Transverse colon (tissue), 4 donors: ENCODE measurements around the gene PSORS1C2. TPM values are rescaled to one million over a fixed set of nuclear protein-coding genes. Genes with fewer than 3 reads are reported as not detected.

ENCODE experiments used
- DNase-seq: peaks from one replicate; pipeline ENCODE4 v3.0.0-alpha.2; 2019
- H3K27ac ChIP-seq, 4 donors: fragments of 200-600 bp; sonication (generic); 2 replicates each; pipeline ENCODE4 v1.5.1; 2016 to 2018; ENCODE audit warnings: inconsistent platforms in 4 of 4
- H3K27me3 ChIP-seq: fragments of 200-600 bp; sonication (generic); 2 replicates; pipeline ENCODE4 v1.5.1; 2017; ENCODE audit warnings: inconsistent platforms
- H3K36me3 ChIP-seq, 4 donors: fragments of 200-600 bp; sonication (generic); 2 replicates each; pipeline ENCODE4 v1.5.1; 2017 to 2019; ENCODE audit warnings: inconsistent platforms in 4 of 4
- H3K4me1 ChIP-seq, 4 donors: fragments of 200-600 bp; sonication (generic); 2 replicates each; pipeline ENCODE4 v1.5.1; 2017 to 2020; ENCODE audit warnings: inconsistent platforms in 4 of 4
- H3K4me3 ChIP-seq, 4 donors: fragments of 200-600 bp; sonication (generic); 1 replicate in 1 of 4; 2 replicates in 3 of 4; pipeline versions ENCODE4 v1.5.1 to v1.6.1; 2017 to 2019; ENCODE audit warnings: inconsistent platforms in 4 of 4
- H3K9me3 ChIP-seq, 2 donors: fragments of 200-600 bp; sonication (generic); 2 replicates each; pipeline ENCODE4 v1.5.1; 2017 to 2019; ENCODE audit warnings: inconsistent platforms in 2 of 2
- CTCF ChIP-seq, 5 experiments: fragments of 200-600 bp in 3 of 5; fragments of 450-650 bp in 2 of 5; sonication (generic) in 3 of 5; IDR thresholded peaks; 1 replicate in 2 of 5; 2 replicates in 3 of 5; pipeline ENCODE4 v1.5.1; 2016 to 2017; ENCODE audit warnings: antibody characterized with exemption in 5 of 5, inconsistent platforms in 3 of 5, mild to moderate bottlenecking in 2 of 5, moderate library complexity in 1 of 5
- EP300 ChIP-seq: sonication (generic); formaldehyde crosslinking; IDR thresholded peaks from one replicate; pipeline ENCODE4 v1.6.1; 2017; ENCODE audit warnings: antibody characterized with exemption, low read depth
- POLR2A ChIP-seq: fragments of 450-650 bp; IDR thresholded peaks from one replicate; pipeline ENCODE4 v1.6.1; 2016; ENCODE audit warnings: antibody characterized with exemption, mild to moderate bottlenecking, moderate library complexity
- POLR2AphosphoS5 ChIP-seq, 3 donors: sonication (generic); formaldehyde crosslinking; IDR thresholded peaks; one replicate each; pipeline ENCODE4 v1.6.1; 2016; ENCODE audit warnings: antibody characterized with exemption in 3 of 3
- WGBS, 2 donors: methylation state at CpG; one replicate each; pipeline ENCODE4 v1.1.5; 2018; ENCODE audit warnings: low coverage in 1 of 2; 5-methylcytosine and 5-hydroxymethylcytosine counted together
- in situ Hi-C, 4 donors: fragments of 200-750 bp; cut with MboI; loops; one replicate each; pipeline versions ENCODE4 v1.15.0 to v1.15.1; 2017; ENCODE audit warnings: low sequenced_read_pairs in 3 of 4, low pct_ligation_motif_present in 1 of 4, low pct_unique_long_range_greater_than_20kb in 1 of 4
- intact Hi-C: fragments of 100-400 bp; cut with DNase I; formaldehyde crosslinking; loops from one replicate; pipeline ENCODE4 v1.15.1; 2023; ENCODE audit warnings: low total_unique reads
- total RNA-seq, 4 donors: library from RNA; depleted of rRNA; stranded (reverse); fragments of >200 nt; gene quantifications; one replicate each; pipeline ENCODE4 v1.1.0, GENCODE V29; 2016

PSORS1C2 gene
- total RNA-seq, 4 donors from 2014 or later = not detected

GRCh38 chr6:31114541-31114878 lies 24.4 kb downstream of the PSORS1C2 start, which contains the start of gene PSORS1C1:
PSORS1C1 (plus strand) TSS chr6:31114800; CDS start chr6:31129633, 14,833 bp downstream.
- peak within 1 kb of the TSS in 2 of 4 donors; percentile 12 to 43 for H3K4me3 ChIP-seq
- intact Hi-C loops (no loop called here), in situ Hi-C loops (no loop called here)
- H3K27me3 ChIP-seq = no peaks in the 10 kb centered on the region
- peak; percentile 43 for TF ChIP-seq POLR2A
- TF ChIP-seq CTCF (IDR thresholded peaks at IDR 0.05) = no peak
- TF ChIP-seq EP300 = no peak
- peak in 2 of 3 donors; percentile 54 to 74 for TF ChIP-seq POLR2AphosphoS5 (IDR thresholded peaks at IDR 0.05)
- no peaks in the 10 kb centered on the region for H3K9me3 ChIP-seq
- peak; percentile 88 for DNase-seq
- H3K27ac ChIP-seq = peak within 1 kb of the TSS; percentile 60 to 79 (median 76)
- H3K36me3 ChIP-seq = no peaks in the 10 kb centered on the region
- peaks cover 12 to 21% (median 17%) of the 10 kb centered on the region in 4 donors for H3K4me1 ChIP-seq
- WGBS, 2 donors = 5% methylated on average over 3 of the region's 3 CpGs; no CpG with 5 or more reads in 1 of the 2 donors

GRCh38 chr6:31113861-31114540 lies 24.9 kb downstream of the PSORS1C2 start:
- TF ChIP-seq CTCF (IDR thresholded peaks at IDR 0.05) (no peak), POLR2A (no peak)
- no peak overlapping the region for H3K4me3 ChIP-seq

GRCh38 chr6:31112478-31112877 lies 26.4 kb downstream of the PSORS1C2 start, which contains the start of gene C6orf15:
C6orf15 (minus strand) TSS chr6:31112575; CDS start chr6:31112555, 20 bp downstream.
- H3K9me3 ChIP-seq = no peaks in the 10 kb centered on the region
- H3K27ac ChIP-seq = no peak within 1 kb of the TSS
- WGBS, 2 donors = 89% methylated on average over 5 of the region's 5 CpGs; no CpG with 5 or more reads in 1 of the 2 donors
- H3K36me3 ChIP-seq = no peaks in the 10 kb centered on the region
- intact Hi-C loops (no loop called here), in situ Hi-C loops (no loop called here)
- TF ChIP-seq POLR2AphosphoS5 (IDR thresholded peaks at IDR 0.05) = no peak
- TF ChIP-seq CTCF (IDR thresholded peaks at IDR 0.05) = no peak
- no peak for TF ChIP-seq EP300
- TF ChIP-seq POLR2A = no peak
- H3K4me1 ChIP-seq = peaks cover 12 to 21% (median 17%) of the 10 kb centered on the region in 4 donors
- DNase-seq = no peak
- H3K4me3 ChIP-seq = no peak within 1 kb of the TSS
- H3K27me3 ChIP-seq = no peaks in the 10 kb centered on the region

More at GRCh38 chr6:31113861-31114540, 24.9 kb downstream of the PSORS1C2 start:
- Histone ChIP-seq H3K4me1 (peaks cover 12 to 21% (median 17%) of the 10 kb centered on the region in 4 donors), H3K36me3 (no peaks in the 10 kb centered on the region), H3K27me3 (no peaks in the 10 kb centered on the region), H3K9me3 (no peaks in the 10 kb centered on the region), H3K27ac (peak overlapping the region; percentile 60 to 79 (median 76))
- intact Hi-C loops (no loop called here), in situ Hi-C loops (no loop called here)
- DNase-seq = no peak
- WGBS, 2 donors = 81% methylated on average over 7 of the region's 7 CpGs; no CpG with 5 or more reads in 1 of the 2 donors

GRCh38 chr6:31111712-31112111 lies 27.2 kb downstream of the PSORS1C2 start:
- no peak for DNase-seq
- in situ Hi-C loops = no loop called here
- intact Hi-C loops = no loop called here

More at GRCh38 chr6:31111712-31112111, 27.2 kb downstream of the PSORS1C2 start:
- peaks cover 12 to 21% (median 17%) of the 10 kb centered on the region in 4 donors for H3K4me1 ChIP-seq
- no peak overlapping the region for H3K4me3 ChIP-seq
- 86 to 89% methylated on average over 11 to 13 of the region's 13 CpGs for WGBS, 2 donors
- H3K36me3 ChIP-seq = no peaks in the 10 kb centered on the region
- H3K27ac ChIP-seq = no peak overlapping the region
- H3K9me3 ChIP-seq = no peaks in the 10 kb centered on the region
- TF ChIP-seq POLR2AphosphoS5 (IDR thresholded peaks at IDR 0.05) (no peak), POLR2A (no peak), EP300 (no peak), CTCF (IDR thresholded peaks at IDR 0.05) (no peak)
- H3K27me3 ChIP-seq = no peaks in the 10 kb centered on the region
